ENCODE data around the gene UQCRC1. TPM values are rescaled to one million over a fixed set of nuclear protein-coding genes. Genes with fewer than 3 reads are reported as not detected.

UQCRC1 gene
- total and polyA plus RNA-seq, 2 donors from 2014 or later = 207 to 584 TPM

- intact Hi-C loops (cut with DNase I) = no loop called here
- Histone ChIP-seq H3K4me1 (ENCODE audit: control insufficient read depth in 2 of 3, insufficient read depth in 2 of 3, low read depth in 1 of 3, low read length in 3 of 3) (no peaks in the 10 kb centered on the region), H3K27me3 (ENCODE audit: control insufficient read depth, insufficient read depth, low read length) (no peaks in the 10 kb centered on the region), H3K4me3 (ENCODE audit: low read length in 3 of 3) (no peak overlapping the region), H3K9ac (ENCODE audit: low read length in 3 of 3) (no peak overlapping the region), H3K36me3 (ENCODE audit: control insufficient read depth in 2 of 3, insufficient read depth in 3 of 3, low read length in 3 of 3) (no peaks in the 10 kb centered on the region), H3K27ac (ENCODE audit: low read depth in 2 of 2, low read length in 2 of 2) (no peak overlapping the region), H3K9me3 (ENCODE audit: control insufficient read depth in 2 of 3, insufficient read depth in 1 of 3, low read length in 3 of 3) (no peaks in the 10 kb centered on the region)
- TF ChIP-seq CTCF (IDR thresholded peaks at IDR 0.05; ENCODE audit: borderline replicate concordance, extremely low read depth, insufficient read depth) = no peak
- FAIRE-seq (no peak), DNase-seq (no peak)
Measured at GRCh38 chr3:48592519-48593087, 16.8 kb downstream of the UQCRC1 start.

- intact Hi-C loops (cut with DNase I) = no loop called here
- Histone ChIP-seq H3K27me3 (ENCODE audit: control insufficient read depth, insufficient read depth, low read length) (no peaks in the 10 kb centered on the region), H3K9me3 (ENCODE audit: control insufficient read depth in 2 of 3, insufficient read depth in 1 of 3, low read length in 3 of 3) (no peaks in the 10 kb centered on the region), H3K27ac (ENCODE audit: low read depth in 2 of 2, low read length in 2 of 2) (no peak overlapping the region), H3K9ac (ENCODE audit: low read length in 3 of 3) (no peak overlapping the region), H3K4me1 (ENCODE audit: control insufficient read depth in 2 of 3, insufficient read depth in 2 of 3, low read depth in 1 of 3, low read length in 3 of 3) (no peaks in the 10 kb centered on the region), H3K4me3 (ENCODE audit: low read length in 3 of 3) (no peak overlapping the region), H3K36me3 (ENCODE audit: control insufficient read depth in 2 of 3, insufficient read depth in 3 of 3, low read length in 3 of 3) (no peaks in the 10 kb centered on the region)
- no peak for FAIRE-seq
- no peak for DNase-seq
- no peak for TF ChIP-seq CTCF (IDR thresholded peaks at IDR 0.05; ENCODE audit: borderline replicate concordance, extremely low read depth, insufficient read depth)
Measured at GRCh38 chr3:48591886-48592518, 17.4 kb downstream of the UQCRC1 start.

DNA sequence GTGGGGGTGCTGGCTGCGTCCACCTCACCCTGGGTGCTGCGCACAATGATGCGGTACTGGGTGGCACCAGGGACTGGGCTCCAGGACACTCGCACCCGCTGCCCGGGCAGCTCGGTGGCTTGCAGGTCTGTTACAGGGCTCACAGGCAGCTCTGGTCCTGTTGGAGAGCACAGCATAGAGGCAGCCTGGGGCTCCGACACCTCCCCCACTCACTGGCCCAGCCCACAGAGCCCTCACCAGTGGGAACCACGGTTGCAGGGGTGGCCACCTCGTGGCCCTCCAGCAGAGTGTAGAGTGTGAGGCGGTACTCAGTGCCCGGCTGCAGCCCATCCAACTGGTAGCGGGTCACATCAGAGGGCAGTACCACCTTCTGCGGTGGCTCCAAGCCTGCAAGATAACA lies 18.0 kb downstream of the UQCRC1 start:
- H3K36me3 ChIP-seq (ENCODE audit: control insufficient read depth in 2 of 3, insufficient read depth in 3 of 3, low read length in 3 of 3) = no peaks in the 10 kb centered on the region
- no peak overlapping the region for H3K27ac ChIP-seq (ENCODE audit: low read depth in 2 of 2, low read length in 2 of 2)
- intact Hi-C loops (cut with DNase I) = no loop called here
- H3K4me1 ChIP-seq (ENCODE audit: control insufficient read depth in 2 of 3, insufficient read depth in 2 of 3, low read depth in 1 of 3, low read length in 3 of 3) = no peaks in the 10 kb centered on the region
- FAIRE-seq (no peak), DNase-seq (no peak)
- no peak overlapping the region for H3K4me3 ChIP-seq (ENCODE audit: low read length in 3 of 3)
- no peak for TF ChIP-seq CTCF (IDR thresholded peaks at IDR 0.05; ENCODE audit: borderline replicate concordance, extremely low read depth, insufficient read depth)
- H3K9me3 ChIP-seq (ENCODE audit: control insufficient read depth in 2 of 3, insufficient read depth in 1 of 3, low read length in 3 of 3) = no peaks in the 10 kb centered on the region
- H3K9ac ChIP-seq (ENCODE audit: low read length in 3 of 3) = no peak overlapping the region
- H3K27me3 ChIP-seq (ENCODE audit: control insufficient read depth, insufficient read depth, low read length) = no peaks in the 10 kb centered on the region

Data from kidney (tissue), 14 donors.